ENCODE results near the gene TNC. TPM values are rescaled to one million over a fixed set of nuclear protein-coding genes. Genes with fewer than 3 reads are reported as not detected.

The TNC gene
- total RNA-seq, 1 donor from 2014 or later: 30.8 TPM

DNA sequence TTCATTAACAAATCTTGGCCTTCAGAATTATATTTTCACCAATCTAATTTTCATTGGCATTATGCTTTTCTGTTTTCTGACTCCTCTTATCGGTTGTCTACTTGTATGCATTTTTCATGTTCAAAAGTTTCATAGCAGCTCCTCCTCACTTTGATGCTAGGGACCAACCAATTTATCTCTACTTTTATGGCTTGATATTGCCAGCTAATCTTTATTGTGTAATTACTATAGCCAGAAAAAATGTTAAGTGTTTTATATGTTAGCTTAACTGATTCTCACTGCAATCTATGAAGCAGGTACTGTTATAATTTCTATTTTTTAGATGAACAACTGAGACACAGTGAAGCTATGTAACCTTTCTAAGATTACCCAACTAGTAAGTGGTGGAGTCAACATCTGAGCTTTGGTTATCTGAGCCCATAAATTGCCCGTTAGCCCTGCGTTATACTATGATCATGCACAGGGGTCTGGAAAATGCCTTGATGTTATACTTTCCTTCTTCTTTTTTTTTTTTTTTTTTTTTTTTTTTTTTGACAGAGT lies 34.4 kb upstream of the TNC start:
- Histone ChIP-seq H3K27me3 (ENCODE audit: control insufficient read depth in 3 of 3, insufficient read depth in 3 of 3, low read length in 3 of 3) (no peaks in the 10 kb centered on the region), H3K36me3 (ENCODE audit: control insufficient read depth in 3 of 3, insufficient read depth in 3 of 3, low read length in 3 of 3) (no peaks in the 10 kb centered on the region), H3K9me3 (ENCODE audit: control insufficient read depth in 3 of 3, low read length in 3 of 3) (no peaks in the 10 kb centered on the region), H3K27ac (ENCODE audit: low read depth, low read length) (no peak overlapping the region), H3K9ac (ENCODE audit: low read depth in 1 of 3, low read length in 3 of 3) (no peak overlapping the region), H3K4me1 (ENCODE audit: control insufficient read depth in 3 of 3, insufficient read depth in 3 of 3, low read length in 3 of 3) (no peaks in the 10 kb centered on the region), H3K4me3 (ENCODE audit: low read length in 3 of 3) (no peak overlapping the region)

DNA sequence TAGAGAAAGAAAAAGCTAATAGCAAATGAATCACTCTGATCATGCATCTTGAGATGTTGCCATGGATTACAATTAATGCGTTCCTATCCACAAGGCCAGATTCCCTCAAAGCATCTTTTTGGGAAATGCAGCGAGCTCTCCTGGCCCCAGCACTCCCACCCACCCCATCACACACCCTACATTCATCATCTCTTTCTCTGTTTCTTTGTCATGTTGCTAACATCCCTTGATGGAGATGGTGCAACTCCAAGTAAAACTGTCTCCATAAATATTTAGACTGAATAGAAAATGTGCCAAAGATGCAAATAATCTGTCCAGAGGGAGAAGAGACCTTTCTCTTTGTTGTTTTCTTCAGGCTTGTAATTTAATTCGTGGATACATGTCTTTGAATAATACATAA lies 30.8 kb upstream of the TNC start:
- Histone ChIP-seq H3K4me3 (ENCODE audit: low read length in 3 of 3) (no peak overlapping the region), H3K27me3 (ENCODE audit: control insufficient read depth in 3 of 3, insufficient read depth in 3 of 3, low read length in 3 of 3) (no peaks in the 10 kb centered on the region), H3K4me1 (ENCODE audit: control insufficient read depth in 3 of 3, insufficient read depth in 3 of 3, low read length in 3 of 3) (peaks cover 0 to 4% (median 0%) of the 10 kb centered on the region in 3 donors), H3K36me3 (ENCODE audit: control insufficient read depth in 3 of 3, insufficient read depth in 3 of 3, low read length in 3 of 3) (no peaks in the 10 kb centered on the region), H3K9ac (ENCODE audit: low read depth in 1 of 3, low read length in 3 of 3) (no peak overlapping the region), H3K9me3 (ENCODE audit: control insufficient read depth in 3 of 3, low read length in 3 of 3) (no peaks in the 10 kb centered on the region), H3K27ac (ENCODE audit: low read depth, low read length) (no peak overlapping the region)

DNA sequence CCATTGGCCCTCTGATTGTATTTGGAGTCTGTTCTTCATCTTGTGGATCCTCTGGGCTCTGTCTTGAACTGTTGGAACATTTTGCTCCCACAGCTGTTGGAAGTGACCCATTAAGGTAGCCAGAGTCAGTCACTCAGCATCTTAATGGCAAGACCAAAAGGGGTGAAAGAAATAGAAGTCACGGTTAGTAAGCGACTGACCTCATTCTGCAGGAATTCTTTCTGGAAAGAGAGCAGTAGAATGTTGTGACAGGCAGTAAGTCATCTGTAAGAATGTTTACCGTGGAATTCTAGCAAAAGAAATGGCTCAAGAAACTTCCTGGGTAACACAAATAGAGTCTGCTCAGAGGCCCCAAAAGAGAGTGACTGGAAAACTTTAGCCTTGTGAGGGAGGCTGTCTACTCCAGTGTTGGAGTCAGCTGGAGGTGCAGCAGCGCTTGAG lies 28.6 kb upstream of the TNC start:
- Histone ChIP-seq H3K27ac (ENCODE audit: low read depth, low read length) (no peak overlapping the region), H3K4me1 (ENCODE audit: control insufficient read depth in 3 of 3, insufficient read depth in 3 of 3, low read length in 3 of 3) (peaks cover 0 to 4% (median 0%) of the 10 kb centered on the region in 3 donors), H3K36me3 (ENCODE audit: control insufficient read depth in 3 of 3, insufficient read depth in 3 of 3, low read length in 3 of 3) (no peaks in the 10 kb centered on the region), H3K9me3 (ENCODE audit: control insufficient read depth in 3 of 3, low read length in 3 of 3) (no peaks in the 10 kb centered on the region), H3K4me3 (ENCODE audit: low read length in 3 of 3) (no peak overlapping the region), H3K9ac (ENCODE audit: low read depth in 1 of 3, low read length in 3 of 3) (no peak overlapping the region), H3K27me3 (ENCODE audit: control insufficient read depth in 3 of 3, insufficient read depth in 3 of 3, low read length in 3 of 3) (no peaks in the 10 kb centered on the region)

DNA sequence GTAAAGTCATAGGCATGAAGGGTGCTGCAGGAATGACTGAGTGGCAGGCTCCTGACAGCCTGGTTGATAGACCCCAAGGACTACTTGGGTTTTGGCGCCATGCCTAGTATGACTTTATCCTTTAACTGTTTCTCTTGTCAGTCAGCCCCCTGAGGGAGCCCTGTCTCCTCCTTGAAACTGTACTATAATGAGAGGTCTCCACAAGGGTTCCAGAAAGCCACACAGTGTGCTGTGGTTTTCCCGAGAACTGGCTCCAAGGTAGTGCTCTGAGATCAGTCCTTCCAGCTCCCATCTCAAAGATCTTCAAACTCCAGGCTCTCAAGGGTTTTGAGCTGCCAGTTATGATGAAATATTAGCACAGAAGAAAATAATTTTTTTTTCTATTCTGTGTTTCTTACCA lies 26.7 kb upstream of the TNC start:
- Histone ChIP-seq H3K36me3 (ENCODE audit: control insufficient read depth in 3 of 3, insufficient read depth in 3 of 3, low read length in 3 of 3) (no peaks in the 10 kb centered on the region), H3K4me3 (ENCODE audit: low read length in 3 of 3) (no peak overlapping the region), H3K9ac (ENCODE audit: low read depth in 1 of 3, low read length in 3 of 3) (no peak overlapping the region), H3K27ac (ENCODE audit: low read depth, low read length) (no peak overlapping the region), H3K27me3 (ENCODE audit: control insufficient read depth in 3 of 3, insufficient read depth in 3 of 3, low read length in 3 of 3) (no peaks in the 10 kb centered on the region), H3K4me1 (ENCODE audit: control insufficient read depth in 3 of 3, insufficient read depth in 3 of 3, low read length in 3 of 3) (peaks cover 0 to 4% (median 0%) of the 10 kb centered on the region in 3 donors), H3K9me3 (ENCODE audit: control insufficient read depth in 3 of 3, low read length in 3 of 3) (no peaks in the 10 kb centered on the region)

DNA sequence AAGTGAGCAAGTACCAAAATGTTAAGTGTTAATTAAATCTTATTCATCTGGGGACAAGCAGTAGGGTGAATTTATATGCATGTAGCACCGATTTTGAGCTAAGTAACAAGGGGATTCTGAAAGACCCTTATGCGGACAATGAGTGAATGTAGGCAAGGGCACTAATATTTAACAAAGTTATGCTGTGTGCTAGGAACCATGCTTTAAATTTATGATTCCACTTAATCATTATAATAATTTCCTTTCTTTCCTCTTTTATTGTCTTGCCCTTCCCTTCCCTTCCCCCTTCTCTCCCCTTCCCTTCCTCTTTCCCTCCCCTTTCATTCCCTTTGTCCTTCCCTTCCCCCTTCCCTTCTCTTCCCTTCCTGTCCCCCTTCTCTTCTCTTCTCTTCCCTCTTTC lies 25.7 kb upstream of the TNC start:
- Histone ChIP-seq H3K27ac (ENCODE audit: low read depth, low read length) (no peak overlapping the region), H3K4me1 (ENCODE audit: control insufficient read depth in 3 of 3, insufficient read depth in 3 of 3, low read length in 3 of 3) (peaks cover 0 to 4% (median 0%) of the 10 kb centered on the region in 3 donors), H3K36me3 (ENCODE audit: control insufficient read depth in 3 of 3, insufficient read depth in 3 of 3, low read length in 3 of 3) (no peaks in the 10 kb centered on the region), H3K9ac (ENCODE audit: low read depth in 1 of 3, low read length in 3 of 3) (no peak overlapping the region), H3K27me3 (ENCODE audit: control insufficient read depth in 3 of 3, insufficient read depth in 3 of 3, low read length in 3 of 3) (no peaks in the 10 kb centered on the region), H3K9me3 (ENCODE audit: control insufficient read depth in 3 of 3, low read length in 3 of 3) (no peaks in the 10 kb centered on the region), H3K4me3 (ENCODE audit: low read length in 3 of 3) (no peak overlapping the region)

DNA sequence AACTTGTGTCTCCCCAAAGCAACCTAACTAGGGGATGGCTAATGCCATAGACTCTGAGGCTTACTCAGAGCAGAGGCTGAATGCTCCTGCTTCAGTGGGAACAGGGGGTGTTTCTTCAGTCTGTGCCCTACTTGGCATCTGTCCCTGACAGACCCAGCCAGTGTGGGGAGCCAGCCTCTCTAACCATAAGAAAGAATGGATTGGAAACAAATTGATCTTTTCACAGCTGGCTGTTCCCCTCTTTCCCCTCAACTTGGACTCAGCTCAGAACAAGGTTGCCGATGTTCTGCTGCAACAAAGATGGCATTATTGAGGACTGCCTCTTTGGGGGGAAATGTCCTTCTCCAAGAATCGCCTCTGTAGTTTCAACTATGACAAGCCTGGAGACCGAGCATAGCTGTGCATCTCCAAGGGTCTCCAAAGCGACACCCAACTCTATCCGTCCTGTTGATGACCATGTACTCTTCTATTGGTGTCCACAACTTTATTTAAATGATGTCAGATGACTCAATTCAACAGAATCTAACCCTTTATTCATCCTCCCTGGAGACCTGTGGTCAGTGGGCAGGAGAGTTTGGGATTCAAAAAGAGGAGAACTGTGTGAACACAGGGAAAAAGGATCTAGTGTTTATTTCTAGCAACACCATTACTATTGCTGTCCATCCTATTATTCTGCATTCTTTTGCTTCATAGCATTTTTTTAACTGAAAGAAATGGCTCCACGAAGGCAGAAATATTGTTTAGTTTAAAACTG lies 24.7 kb upstream of the TNC start:
- Histone ChIP-seq H3K4me3 (ENCODE audit: low read length in 3 of 3) (no peak overlapping the region), H3K4me1 (ENCODE audit: control insufficient read depth in 3 of 3, insufficient read depth in 3 of 3, low read length in 3 of 3) (peaks cover 0 to 4% (median 0%) of the 10 kb centered on the region in 3 donors), H3K9ac (ENCODE audit: low read depth in 1 of 3, low read length in 3 of 3) (no peak overlapping the region), H3K27ac (ENCODE audit: low read depth, low read length) (no peak overlapping the region), H3K27me3 (ENCODE audit: control insufficient read depth in 3 of 3, insufficient read depth in 3 of 3, low read length in 3 of 3) (no peaks in the 10 kb centered on the region), H3K9me3 (ENCODE audit: control insufficient read depth in 3 of 3, low read length in 3 of 3) (no peaks in the 10 kb centered on the region), H3K36me3 (ENCODE audit: control insufficient read depth in 3 of 3, insufficient read depth in 3 of 3, low read length in 3 of 3) (no peaks in the 10 kb centered on the region)

DNA sequence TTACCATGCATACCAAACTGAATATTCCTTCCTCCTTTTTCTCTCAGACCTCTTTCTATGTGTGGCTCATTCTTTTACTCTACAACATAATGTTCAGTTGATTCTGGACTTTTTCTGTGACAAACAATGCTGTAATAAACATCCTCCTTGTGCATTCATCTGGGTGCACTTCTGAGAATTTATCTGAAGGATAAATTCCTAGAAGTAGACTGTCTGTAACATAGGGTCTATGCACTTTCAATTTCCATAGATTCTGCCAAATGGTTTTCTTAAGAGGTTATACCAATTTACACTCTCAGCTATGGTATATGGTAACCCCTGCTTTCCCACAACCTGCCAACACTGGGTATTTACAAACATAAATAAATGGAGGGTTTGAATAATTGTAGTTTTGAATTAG lies 24.1 kb upstream of the TNC start:
- no peak overlapping the region for H3K27ac ChIP-seq (ENCODE audit: low read depth, low read length)
- H3K9ac ChIP-seq (ENCODE audit: low read depth in 1 of 3, low read length in 3 of 3): no peak overlapping the region
- H3K27me3 ChIP-seq (ENCODE audit: control insufficient read depth in 3 of 3, insufficient read depth in 3 of 3, low read length in 3 of 3): no peaks in the 10 kb centered on the region
- H3K4me3 ChIP-seq (ENCODE audit: low read length in 3 of 3): no peak overlapping the region
- no peaks in the 10 kb centered on the region for H3K36me3 ChIP-seq (ENCODE audit: control insufficient read depth in 3 of 3, insufficient read depth in 3 of 3, low read length in 3 of 3)
- peaks cover 0 to 4% (median 0%) of the 10 kb centered on the region in 3 donors for H3K4me1 ChIP-seq (ENCODE audit: control insufficient read depth in 3 of 3, insufficient read depth in 3 of 3, low read length in 3 of 3)
- no peaks in the 10 kb centered on the region for H3K9me3 ChIP-seq (ENCODE audit: control insufficient read depth in 3 of 3, low read length in 3 of 3)

DNA sequence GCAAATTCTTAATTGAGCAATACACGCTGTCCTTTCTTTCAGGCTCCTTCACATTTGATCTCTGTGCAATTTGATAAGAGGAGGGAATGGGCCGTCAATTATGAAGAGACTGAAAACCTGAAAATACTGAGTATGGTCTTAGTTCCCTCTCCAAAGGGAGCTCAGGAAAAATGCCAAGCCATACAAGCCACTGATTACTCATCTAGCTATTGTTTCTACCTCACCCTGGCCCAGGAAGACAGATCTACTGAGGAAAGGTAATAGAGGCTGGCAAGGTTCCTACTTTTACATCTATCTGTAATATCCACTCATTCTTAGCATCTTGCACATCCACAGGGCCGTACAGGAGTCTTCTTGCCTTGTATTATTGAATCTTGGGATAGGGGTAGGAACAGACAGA lies 23.7 kb upstream of the TNC start:
- H3K27me3 ChIP-seq (ENCODE audit: control insufficient read depth in 3 of 3, insufficient read depth in 3 of 3, low read length in 3 of 3): no peaks in the 10 kb centered on the region
- no peak overlapping the region for H3K27ac ChIP-seq (ENCODE audit: low read depth, low read length)
- H3K36me3 ChIP-seq (ENCODE audit: control insufficient read depth in 3 of 3, insufficient read depth in 3 of 3, low read length in 3 of 3): no peaks in the 10 kb centered on the region
- no peaks in the 10 kb centered on the region for H3K9me3 ChIP-seq (ENCODE audit: control insufficient read depth in 3 of 3, low read length in 3 of 3)
- H3K9ac ChIP-seq (ENCODE audit: low read depth in 1 of 3, low read length in 3 of 3): no peak overlapping the region
- H3K4me3 ChIP-seq (ENCODE audit: low read length in 3 of 3): no peak overlapping the region
- peaks cover 0 to 2% (median 0%) of the 10 kb centered on the region in 3 donors for H3K4me1 ChIP-seq (ENCODE audit: control insufficient read depth in 3 of 3, insufficient read depth in 3 of 3, low read length in 3 of 3)

DNA sequence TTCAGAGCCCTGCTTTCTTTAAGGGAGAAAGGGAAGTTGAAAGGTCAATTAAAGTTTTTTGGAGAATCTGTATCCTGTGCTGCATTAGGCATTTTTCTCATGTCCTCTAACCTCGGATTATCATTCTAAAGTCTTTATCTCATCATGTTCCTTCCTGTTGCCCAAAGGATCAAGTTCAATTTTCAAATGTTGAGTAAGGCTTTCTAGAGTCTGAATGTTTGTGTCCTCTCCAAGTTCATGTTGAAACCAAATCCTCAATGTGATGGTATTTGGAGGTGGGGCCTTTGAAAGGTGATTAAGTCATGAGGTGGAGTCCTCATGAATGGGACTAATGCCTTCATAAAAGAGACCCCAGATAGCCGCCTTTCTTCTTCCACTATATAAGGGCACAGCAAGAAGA lies 20.2 kb upstream of the TNC start:
- Histone ChIP-seq H3K36me3 (ENCODE audit: control insufficient read depth in 3 of 3, insufficient read depth in 3 of 3, low read length in 3 of 3) (no peaks in the 10 kb centered on the region), H3K4me1 (ENCODE audit: control insufficient read depth in 3 of 3, insufficient read depth in 3 of 3, low read length in 3 of 3) (no peaks in the 10 kb centered on the region), H3K4me3 (ENCODE audit: low read length in 3 of 3) (no peak overlapping the region), H3K9me3 (ENCODE audit: control insufficient read depth in 3 of 3, low read length in 3 of 3) (no peaks in the 10 kb centered on the region), H3K27me3 (ENCODE audit: control insufficient read depth in 3 of 3, insufficient read depth in 3 of 3, low read length in 3 of 3) (no peaks in the 10 kb centered on the region), H3K9ac (ENCODE audit: low read depth in 1 of 3, low read length in 3 of 3) (no peak overlapping the region), H3K27ac (ENCODE audit: low read depth, low read length) (no peak overlapping the region)

DNA sequence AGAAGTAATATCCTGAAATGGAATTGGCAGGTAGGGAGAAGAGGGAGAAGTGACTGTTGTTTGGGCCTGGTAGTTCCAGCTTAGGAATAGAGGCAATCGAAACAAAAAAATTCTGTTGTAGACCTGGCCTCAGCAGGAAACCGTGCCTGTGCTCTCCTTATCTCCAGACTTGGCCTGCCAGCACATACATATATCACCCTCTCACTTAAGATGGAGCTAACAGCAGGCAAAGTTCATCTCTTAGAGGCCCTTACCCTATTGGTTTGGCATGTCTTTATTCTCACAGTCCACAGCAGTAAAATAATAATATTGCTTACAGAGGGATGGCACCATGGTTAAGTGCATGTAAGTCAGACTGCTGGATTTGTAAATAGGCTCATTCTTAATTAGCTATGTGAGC lies 19.6 kb upstream of the TNC start:
- H3K27ac ChIP-seq (ENCODE audit: low read depth, low read length): no peak overlapping the region
- no peaks in the 10 kb centered on the region for H3K4me1 ChIP-seq (ENCODE audit: control insufficient read depth in 3 of 3, insufficient read depth in 3 of 3, low read length in 3 of 3)
- H3K36me3 ChIP-seq (ENCODE audit: control insufficient read depth in 3 of 3, insufficient read depth in 3 of 3, low read length in 3 of 3): no peaks in the 10 kb centered on the region
- peaks cover 0 to under 1% (median 0%) of the 10 kb centered on the region in 3 donors for H3K27me3 ChIP-seq (ENCODE audit: control insufficient read depth in 3 of 3, insufficient read depth in 3 of 3, low read length in 3 of 3)
- H3K9me3 ChIP-seq (ENCODE audit: control insufficient read depth in 3 of 3, low read length in 3 of 3): no peaks in the 10 kb centered on the region
- H3K9ac ChIP-seq (ENCODE audit: low read depth in 1 of 3, low read length in 3 of 3): no peak overlapping the region
- no peak overlapping the region for H3K4me3 ChIP-seq (ENCODE audit: low read length in 3 of 3)

Data from skeletal muscle tissue (tissue), 4 donors.